A549 (cell line): ENCODE results near the gene WASF2. TPM values are rescaled to one million over a fixed set of nuclear protein-coding genes. Genes with fewer than 3 reads are reported as not detected.
A peak's percentile ranks its signal among the peaks of the same experiment; 100 is the strongest.

Experiments used
- ATAC-seq, 2 experiments: fragments of 200-7000 bp in 1 of 2; fragments of >200 bp in 1 of 2; cut with Nextera tagmentation in 1 of 2; cut with Tn5 transposase in 1 of 2; 3 replicates each; pipeline versions ENCODE4 v1.8.0 to v1.9.1; 2018 to 2020; ENCODE audit warnings: mild to moderate bottlenecking in 1 of 2, moderate library complexity in 1 of 2
- CTCF ChIA-PET: fragments of 300-600 bp; sonication (Branson Sonifier 250); formaldehyde crosslinking; extraction: SDS; loops from one replicate; lab custom pipeline; 2021; ENCODE audit warnings: antibody characterized with exemption, inconsistent platforms; lab: Yijun Ruan, JAX
- POLR2A ChIA-PET: fragments of 350-600 bp; formaldehyde crosslinking; extraction: SDS; loops from one replicate; lab custom pipeline; 2021; ENCODE audit warnings: antibody characterized with exemption, inconsistent platforms; lab: Yijun Ruan, JAX
- DNase-seq, 2 experiments: peaks; one replicate each; pipeline versions ENCODE4 v3.0.0 to v3.0.0-alpha.2; 2011 to 2016; ENCODE audit warnings: low read depth in 1 of 2, low spot score in 1 of 2
- FAIRE-seq: peaks from 2 replicates; lab custom pipeline; 2011; peaks lifted over from hg19 to GRCh38; lab: Jason Lieb, UNC
- H3K27ac ChIP-seq, 2 experiments: fragments of >200 bp; sonication (Bioruptor Twin); formaldehyde crosslinking; 3 replicates each; pipeline ENCODE4 v1.5.1; 2016 to 2017
- H3K4me1 ChIP-seq: fragments of >200 bp; sonication (Bioruptor Twin); formaldehyde crosslinking; 3 replicates; pipeline ENCODE4 v1.6.1; 2016
- H3K4me2 ChIP-seq: fragments of >200 bp; sonication (Bioruptor Twin); formaldehyde crosslinking; 3 replicates; pipeline ENCODE4 v1.6.1; 2016
- H3K4me3 ChIP-seq: fragments of >200 bp; sonication (Bioruptor Twin); formaldehyde crosslinking; 3 replicates; pipeline ENCODE4 v1.5.1; 2016
- H3K9me3 ChIP-seq: fragments of >200 bp; sonication (Bioruptor Twin); formaldehyde crosslinking; 3 replicates; pipeline ENCODE4 v1.6.1; 2016
- CTCF ChIP-seq: fragments of >200 bp; sonication (Bioruptor Twin); formaldehyde crosslinking; IDR thresholded peaks from 3 replicates; pipeline ENCODE4 v1.5.1; 2016
- FOSB ChIP-seq: fragments of 250-450 bp; sonication (Bioruptor Pico); IDR thresholded peaks from 2 replicates; pipeline ENCODE4 v1.5.0; 2020; ENCODE audit warnings: mild to moderate bottlenecking, moderate library complexity
- GATA3 ChIP-seq: IDR thresholded peaks from 2 replicates; pipeline ENCODE4 v1.6.1; 2012; ENCODE audit warnings: borderline replicate concordance
- KDM5A ChIP-seq: fragments of 200-600 bp; sonication (generic); IDR thresholded peaks from 2 replicates; pipeline ENCODE4 v1.6.1; 2016; ENCODE audit warnings: antibody characterized with exemption, mild to moderate bottlenecking
- MAZ ChIP-seq: fragments of 150-350 bp; IDR thresholded peaks from 2 replicates; pipeline ENCODE4 v1.6.1; 2014; ENCODE audit warnings: antibody characterized with exemption, low read depth, low read length, borderline replicate concordance
- NR3C1 ChIP-seq: fragments of >200 bp; sonication (Bioruptor Twin); formaldehyde crosslinking; IDR thresholded peaks from 3 replicates; pipeline ENCODE4 v1.6.1; 2017
- RAD21 ChIP-seq, 2 experiments: fragments of >200 bp in 1 of 2; sonication (Bioruptor Twin) in 1 of 2; formaldehyde crosslinking in 1 of 2; IDR thresholded peaks in 1 of 2; conservative IDR thresholded peaks in 1 of 2; 2 replicates in 1 of 2; 3 replicates in 1 of 2; pipeline ENCODE4 v1.6.1; 2012 to 2018; ENCODE audit warnings: inconsistent platforms in 1 of 2
- REST ChIP-seq: fragments of 200-600 bp; sonication (generic); IDR thresholded peaks from 2 replicates; pipeline ENCODE4 v1.6.1; 2016; ENCODE audit warnings: antibody characterized with exemption, mild to moderate bottlenecking, moderate library complexity
- SMC3 ChIP-seq: fragments of >200 bp; sonication (Bioruptor Twin); formaldehyde crosslinking; IDR thresholded peaks from 3 replicates; pipeline ENCODE4 v1.6.1; 2018; ENCODE audit warnings: inconsistent platforms
- SREBF2 ChIP-seq: fragments of 450-650 bp; IDR thresholded peaks from 2 replicates; pipeline ENCODE4 v1.6.1; 2014; ENCODE audit warnings: mild to moderate bottlenecking, moderate library complexity
- ZFP36 ChIP-seq: fragments of 450-650 bp; IDR thresholded peaks from 2 replicates; pipeline ENCODE4 v1.6.1; 2014; ENCODE audit warnings: borderline replicate concordance; ENCODE audit not compliant: partially characterized antibody
- WGBS: methylation state at CpG from one replicate; pipeline ENCODE4 v1.1.6; 2017; ENCODE audit errors: missing lambda C conversion rate; 5-methylcytosine and 5-hydroxymethylcytosine counted together
- polyA plus RNA-seq, 4 experiments: library from polyadenylated mRNA; depleted of rRNA in 3 of 4; stranded (reverse); fragments of >200 nt; fragmentation: RNase III in 1 of 4; extraction: RNeasy Plus Mini Kit Qiagen cat#74134 plus additional on column Dnase treatment in 1 of 4; gene quantifications; 2 replicates in 3 of 4; 3 replicates in 1 of 4; pipeline ENCODE4 v1.2.3, GENCODE V29; 2011 to 2017

Gene WASF2
- polyA plus RNA-seq, 2 of the 4 experiments (the other 2 are of a cell fraction): 22.7 to 44.9 TPM

- CTCF ChIA-PET: interaction anchor here (1.1 kb wide), 1 partner anchor 32 kb away, joined by 8 read pairs; no protein-coding TSS in a partner anchor
- TF ChIP-seq REST (no peak), SREBF2 (no peak), NR3C1 (no peak), MAZ (no peak), FOSB (no peak), RAD21 (conservative IDR thresholded peaks at IDR 0.05 in 1 of 2, IDR thresholded peaks at IDR 0.05 in 1 of 2) (no peak)
- TF ChIP-seq, all 56 proteins: peak for 0
- Histone ChIP-seq H3K4me1 (peaks cover 26% of the 10 kb centered on the region), H3K27ac (peak overlapping the region; percentile 61 to 84), H3K4me2 (peak overlapping the region; percentile 48), H3K9me3 (no peaks in the 10 kb centered on the region), H3K4me3 (no peak overlapping the region)
- FAIRE-seq (no peak), ATAC-seq (peak; percentile 35 to 70; a peak in 4 of 6 replicates), DNase-seq (peak in 1 of 2 experiments; percentile 37)
- 43% methylated on average over 9 of the region's 16 CpGs for WGBS
- POLR2A ChIA-PET: no interaction called here
Measured at GRCh38 chr1:27525296-27526272, 35.6 kb upstream of the WASF2 start.

- Histone ChIP-seq H3K4me2 (no peak overlapping the region), H3K4me3 (no peak overlapping the region), H3K9me3 (no peaks in the 10 kb centered on the region), H3K4me1 (peaks cover 17% of the 10 kb centered on the region), H3K27ac (peak overlapping the region in 1 of 2 experiments; percentile 62; a peak in 4 of 6 replicates)
- whole genome bisulfite sequencing: 87% methylated on average over 8 of the region's 8 CpGs
- FAIRE-seq: no peak
- ATAC-seq: no peak
- ChIA-PET CTCF (interaction anchor here (1.1 to 2.1 kb wide), 7 partner anchors 11 to 139 kb away, joined by 3 to 13 read pairs (median 5); no protein-coding TSS in a partner anchor), POLR2A (no interaction called here)
- no peak for DNase-seq
- no peak for TF ChIP-seq KDM5A
- TF ChIP-seq ZFP36: peak; percentile 28
- TF ChIP-seq SREBF2: no peak
Measured at GRCh38 chr1:27523337-27524020, 33.5 kb upstream of the WASF2 start.

DNA sequence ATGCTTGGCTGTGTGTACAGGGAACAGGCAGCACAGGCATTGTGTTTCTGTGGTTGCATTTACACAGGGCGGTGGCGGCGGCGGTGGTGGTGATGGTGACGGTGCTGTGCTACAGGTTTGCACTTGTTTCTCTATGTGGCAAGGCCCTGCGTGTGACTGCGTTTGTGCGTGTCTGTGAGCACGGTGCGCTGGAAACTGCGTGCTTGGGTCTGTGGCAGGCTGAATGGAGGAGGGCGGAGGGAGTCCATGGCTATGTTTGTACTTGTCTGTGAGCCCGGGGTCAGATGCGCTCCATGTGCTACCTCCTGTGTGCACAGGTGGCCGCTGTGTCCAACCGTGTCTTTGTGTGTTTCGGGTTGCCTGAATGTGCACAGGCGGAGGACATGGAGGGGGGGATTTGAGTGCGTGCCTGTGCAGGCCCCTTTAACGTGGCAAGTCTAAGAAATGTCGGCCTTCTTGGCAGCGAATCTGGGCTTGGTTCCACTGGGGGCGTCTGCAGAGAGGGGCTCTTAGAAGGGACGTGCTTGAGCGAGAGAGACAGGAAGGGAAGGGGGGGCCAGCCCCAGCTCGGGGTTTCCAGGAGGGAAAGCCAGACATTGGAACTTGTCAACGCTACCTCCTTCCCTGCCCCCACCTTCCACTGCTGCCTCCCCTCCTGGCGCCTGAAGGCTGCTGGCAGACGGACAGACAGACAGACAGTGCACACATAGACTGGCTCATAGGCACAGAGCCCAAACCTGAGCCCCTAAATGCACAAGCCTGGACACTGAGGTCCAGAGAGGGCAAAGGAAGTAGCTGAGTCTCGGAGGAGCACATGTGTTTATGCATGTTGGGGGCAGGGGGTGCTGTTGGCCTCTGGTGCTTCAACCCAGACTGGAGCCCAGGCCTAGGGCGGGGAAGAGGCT, 32.7 kb upstream of the WASF2 start:
- Histone ChIP-seq H3K9me3 (no peaks in the 10 kb centered on the region), H3K4me1 (peaks cover 17% of the 10 kb centered on the region), H3K27ac (peak overlapping the region in 1 of 2 experiments; percentile 62; a peak in 4 of 6 replicates), H3K4me3 (no peak overlapping the region), H3K4me2 (no peak overlapping the region)
- ATAC-seq (peak in 1 of 2 experiments; percentile 59; a peak in 3 of 6 replicates), DNase-seq (peak in 1 of 2 experiments; percentile 32), FAIRE-seq (no peak)
- CTCF ChIA-PET: interaction anchor here (0.5 to 2.1 kb wide), 10 partner anchors 11 to 140 kb away, joined by 3 to 13 read pairs (median 4); no protein-coding TSS in a partner anchor
- WGBS: 63% methylated on average over 11 of the region's 31 CpGs
- POLR2A ChIA-PET: no interaction called here
- TF ChIP-seq CTCF (peak; percentile 26; the same call in 2 of the 3 replicates), RAD21 (conservative IDR thresholded peaks at IDR 0.05 in 1 of 2, IDR thresholded peaks at IDR 0.05 in 1 of 2) (peak; percentile 42 to 52; a peak in 4 of 5 replicates), GATA3 (no peak), SMC3 (0 out of 3 replicates have a peak, but pooled peaks have one; percentile 26)
